ENCODE data around the gene MRI1. TPM values are rescaled to one million over a fixed set of nuclear protein-coding genes. Genes with fewer than 3 reads are reported as not detected.
"Not testable (repeated sequence)": the region's sequence is repeated elsewhere in the genome, so short reads cannot be mapped to it uniquely, and the experiment has no call there.

MRI1 gene
- total RNA-seq, 2 experiments from 2014 or later = 35.9 to 39.9 TPM

- DNase-seq (no peak), ATAC-seq (no peak)
- CTCF ChIA-PET = interaction anchor here (1.2 kb wide), 2 partner anchors 9 to 84 kb away, joined by 3 read pairs; no protein-coding TSS in a partner anchor
- no peak overlapping the region for H3K4me3 Mint-ChIP-seq
- no peaks in the 10 kb centered on the region for H3K9me3 Mint-ChIP-seq (ENCODE audit: low read depth)
- H3K36me3 Mint-ChIP-seq (ENCODE audit: low read depth) = peaks cover 29% of the 10 kb centered on the region
- no peak overlapping the region for H3K27ac Mint-ChIP-seq
- H3K4me1 Mint-ChIP-seq = peaks cover 33% of the 10 kb centered on the region
- no peaks in the 10 kb centered on the region for H3K27me3 Mint-ChIP-seq
- intact Hi-C loops (cut with DNase I, micrococcal nuclease) = loop anchor here in 1 of 2 experiments (10.0 kb wide), 1 partner anchor 296 kb away; the partner anchor contains the start of gene MISP3
- POLR2A ChIA-PET = interaction anchor here (0.6 kb wide), 2 partner anchors 59 to 85 kb away, joined by 3 to 7 read pairs; no protein-coding TSS in a partner anchor
These were observed 14.1 kb downstream of the MRI1 start for GRCh38 chr19:13778398-13778797.

- Mint-ChIP-seq H3K27me3 (no peaks in the 10 kb centered on the region), H3K4me1 (peaks cover 37% of the 10 kb centered on the region), H3K36me3 (ENCODE audit: low read depth) (peaks cover 29% of the 10 kb centered on the region), H3K27ac (no peak overlapping the region), H3K9me3 (ENCODE audit: low read depth) (no peaks in the 10 kb centered on the region), H3K4me3 (no peak overlapping the region)
- ATAC-seq = no peak
- intact Hi-C loops (cut with DNase I, micrococcal nuclease) = loop anchor here in 1 of 2 experiments (10.0 kb wide), 1 partner anchor 296 kb away; the partner anchor contains the start of gene MISP3
- DNase-seq = no peak
- POLR2A ChIA-PET = interaction anchor here (0.6 kb wide), 2 partner anchors 59 to 84 kb away, joined by 3 to 7 read pairs; no protein-coding TSS in a partner anchor
- CTCF ChIA-PET = interaction anchor here (1.2 kb wide), 2 partner anchors 9 to 83 kb away, joined by 3 read pairs; no protein-coding TSS in a partner anchor
These were observed 14.5 kb downstream of the MRI1 start for GRCh38 chr19:13778847-13779246.

DNA sequence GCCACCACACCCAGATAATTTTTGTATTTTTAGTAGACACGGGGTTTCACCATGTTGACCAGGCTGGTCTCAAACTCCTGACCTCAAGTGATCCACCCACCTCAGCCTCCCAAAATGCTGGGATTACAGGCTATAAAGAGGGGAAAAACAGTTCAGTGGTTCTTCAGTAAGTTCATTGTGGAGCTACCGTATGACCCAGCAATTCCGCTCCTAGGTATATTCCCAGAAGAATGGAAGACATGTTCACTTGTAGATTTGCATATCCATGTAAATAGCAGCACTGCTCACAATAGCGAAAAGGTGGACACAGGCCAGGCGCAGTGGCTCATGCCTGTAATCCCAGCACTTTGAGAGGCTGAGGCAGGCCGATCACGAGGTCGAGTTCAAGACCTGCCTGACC lies 15.5 kb downstream of the MRI1 start:
- ATAC-seq; CTCF ChIA-PET; H3K4me3 Mint-ChIP-seq; H3K27ac Mint-ChIP-seq; H3K9me3 Mint-ChIP-seq (ENCODE audit: low read depth); H3K27me3 Mint-ChIP-seq; DNase-seq: not testable (repeated sequence)
- peaks cover 35% of the 10 kb centered on the region for H3K4me1 Mint-ChIP-seq
- H3K36me3 Mint-ChIP-seq (ENCODE audit: low read depth) = peaks cover 29% of the 10 kb centered on the region
- intact Hi-C loops (cut with DNase I, micrococcal nuclease) = loop anchor here in 1 of 2 experiments (10.0 kb wide), 1 partner anchor 295 kb away; the partner anchor contains the start of gene MISP3
- POLR2A ChIA-PET = interaction anchor here (0.6 kb wide), 1 partner anchor 15 kb away, joined by 4 read pairs; no protein-coding TSS in a partner anchor

DNA sequence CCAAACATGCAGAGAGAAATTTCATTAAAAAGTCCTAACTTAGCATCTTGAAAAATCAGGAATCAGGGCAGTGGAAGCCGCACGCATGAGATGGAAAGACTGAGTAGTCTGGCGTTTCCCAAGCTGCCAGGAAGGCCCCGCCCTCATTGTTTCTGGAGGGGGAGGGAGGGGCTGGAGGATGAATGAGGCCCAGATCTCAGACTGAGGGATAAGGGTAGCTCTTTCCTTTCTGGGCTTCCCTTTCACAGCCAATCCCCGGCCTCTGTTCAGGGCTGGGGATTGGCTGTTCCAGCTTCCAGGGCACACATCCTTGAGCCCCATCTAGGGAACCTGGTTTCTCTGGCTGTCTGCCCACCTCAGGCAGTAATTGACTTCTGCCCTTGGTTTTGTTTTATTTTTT lies 17.2 kb downstream of the MRI1 start:
- CTCF ChIA-PET = interaction anchor here (0.7 kb wide), 1 partner anchor 68 kb away, joined by 4 read pairs; no protein-coding TSS in a partner anchor
- no peaks in the 10 kb centered on the region for H3K9me3 Mint-ChIP-seq (ENCODE audit: low read depth)
- ATAC-seq (no peak), DNase-seq (peak; percentile 60)
- H3K4me1 Mint-ChIP-seq = peaks cover 31% of the 10 kb centered on the region
- no peak overlapping the region for H3K4me3 Mint-ChIP-seq
- POLR2A ChIA-PET = no interaction called here
- intact Hi-C loops (cut with DNase I, micrococcal nuclease) = no loop called here
- H3K27me3 Mint-ChIP-seq = no peaks in the 10 kb centered on the region
- H3K36me3 Mint-ChIP-seq (ENCODE audit: low read depth) = peaks cover 16% of the 10 kb centered on the region
- no peak overlapping the region for H3K27ac Mint-ChIP-seq

GRCh38 chr19:13782537-13782936 lies 18.2 kb downstream of the MRI1 start:
- H3K27me3 Mint-ChIP-seq = no peaks in the 10 kb centered on the region
- H3K36me3 Mint-ChIP-seq (ENCODE audit: low read depth) = peaks cover 14% of the 10 kb centered on the region
- peak overlapping the region; percentile 37 for H3K27ac Mint-ChIP-seq
- ATAC-seq = no peak
- intact Hi-C loops (cut with DNase I, micrococcal nuclease) = no loop called here
- H3K9me3 Mint-ChIP-seq (ENCODE audit: low read depth) = no peaks in the 10 kb centered on the region
- peaks cover 35% of the 10 kb centered on the region for H3K4me1 Mint-ChIP-seq
- H3K4me3 Mint-ChIP-seq = no peak overlapping the region
- DNase-seq = no peak
- ChIA-PET CTCF (interaction anchor here (0.7 to 8.4 kb wide), 2 partner anchors 67 to 79 kb away, joined by 4 to 105 read pairs; no protein-coding TSS in a partner anchor), POLR2A (interaction anchor here (1.5 to 2.5 kb wide), 2 partner anchors 64 to 80 kb away, joined by 4 to 8 read pairs; no protein-coding TSS in a partner anchor)

DNA sequence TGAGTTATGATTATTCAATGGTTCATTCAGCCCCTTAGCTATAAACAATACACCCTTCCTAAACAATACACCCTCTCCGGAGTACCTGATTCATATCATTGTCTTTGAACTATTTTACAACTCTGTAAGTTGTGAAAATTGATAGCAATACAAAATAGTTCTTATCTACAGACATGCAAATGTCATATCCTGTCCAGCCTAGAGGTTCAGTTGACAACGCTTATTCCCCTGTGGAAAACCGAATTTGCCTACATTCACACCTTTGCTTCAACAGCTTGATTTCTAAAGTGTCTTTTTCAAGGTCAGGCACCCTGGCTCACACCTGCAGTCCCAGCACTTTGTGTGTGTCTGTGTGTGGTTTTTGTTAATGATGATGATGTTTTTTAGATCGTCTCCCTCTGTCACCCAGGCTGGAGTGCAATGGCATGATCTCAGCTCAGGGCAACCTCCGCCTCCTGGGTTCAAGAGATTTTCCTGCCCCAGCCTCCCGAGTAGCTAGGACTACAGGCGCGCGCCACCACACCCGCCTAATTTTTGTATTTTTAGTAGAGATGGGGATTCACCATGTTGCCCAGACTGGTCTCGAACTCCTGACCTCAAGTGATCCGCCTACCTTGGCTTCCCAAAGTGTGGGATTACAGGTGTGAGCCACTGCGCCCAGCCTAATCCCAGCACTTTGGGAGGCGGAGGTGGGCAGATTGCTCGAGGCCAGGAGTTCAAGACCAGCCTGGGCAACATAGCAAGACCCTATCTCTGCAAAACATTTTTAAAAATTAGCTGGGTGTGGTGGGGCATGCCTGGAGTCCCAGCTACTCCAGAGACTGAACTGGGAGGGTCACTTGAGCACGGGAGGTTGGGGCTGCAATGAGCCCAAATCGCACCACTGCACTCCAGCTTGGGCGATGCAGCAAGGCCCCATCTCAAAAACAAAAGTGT lies 19.5 kb downstream of the MRI1 start:
- intact Hi-C loops (cut with DNase I, micrococcal nuclease) = loop anchor here in 1 of 2 experiments (1.0 to 2.0 kb wide), 2 partner anchors 49 to 187 kb away; no protein-coding TSS in a partner anchor
- Mint-ChIP-seq H3K27ac (peak overlapping the region; percentile 43), H3K4me1 (peaks cover 41% of the 10 kb centered on the region), H3K27me3 (no peaks in the 10 kb centered on the region), H3K4me3 (no peak overlapping the region), H3K9me3 (ENCODE audit: low read depth) (no peaks in the 10 kb centered on the region), H3K36me3 (ENCODE audit: low read depth) (peaks cover 7% of the 10 kb centered on the region)
- ChIA-PET CTCF (interaction anchor here (0.6 to 8.4 kb wide), 13 partner anchors 9 to 1519 kb away, joined by 3 to 105 read pairs (median 3); partner anchors contain the start of gene C19orf53), POLR2A (interaction anchor here (1.1 to 2.5 kb wide), 3 partner anchors 9 to 79 kb away, joined by 3 to 8 read pairs (median 4); partner anchors contain the start of gene C19orf53)
- ATAC-seq (no peak), DNase-seq (no peak)

DNA sequence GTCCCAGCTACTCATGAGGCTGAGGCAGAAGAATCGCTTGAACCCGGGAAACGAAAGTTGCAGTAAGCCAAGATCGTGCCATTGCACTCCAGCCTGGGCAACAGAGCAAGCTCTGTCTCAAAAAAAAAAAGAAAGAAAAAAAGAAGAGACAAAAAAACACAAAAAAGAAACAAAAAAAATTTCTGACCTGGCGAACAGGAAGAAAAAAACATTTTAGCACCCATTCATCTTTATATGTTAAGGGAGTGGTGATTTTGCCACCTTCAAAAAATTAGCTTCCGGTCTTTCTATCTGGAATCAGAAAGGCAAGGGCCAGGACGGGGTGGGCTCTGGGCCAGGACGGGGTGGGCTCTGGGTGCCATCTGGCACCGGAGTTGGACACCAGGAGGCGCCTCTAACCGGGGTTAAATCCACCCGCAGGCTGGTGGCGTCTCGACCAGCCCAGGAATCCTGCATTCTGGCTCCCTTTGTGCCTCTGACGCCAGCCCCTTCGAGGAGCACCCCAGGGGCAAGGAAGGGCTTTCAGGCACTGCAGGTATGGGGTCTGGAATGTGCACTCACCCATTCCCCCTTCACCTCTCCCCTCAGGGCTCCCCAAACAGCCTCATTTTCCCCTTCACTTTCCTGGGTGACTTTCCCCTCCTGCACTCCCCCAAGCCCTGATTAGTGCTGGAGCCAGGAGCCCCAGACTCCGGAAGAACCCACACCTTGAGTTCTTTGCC lies 20.6 kb downstream of the MRI1 start:
- peaks cover 45% of the 10 kb centered on the region for H3K4me1 Mint-ChIP-seq
- CTCF ChIA-PET = interaction anchor here (0.5 to 8.4 kb wide), 13 partner anchors 10 to 1518 kb away, joined by 3 to 105 read pairs (median 3); partner anchors contain the start of gene C19orf53

GRCh38 chr19:13788991-13789390 lies 24.7 kb downstream of the MRI1 start:
- peak; percentile 33 for DNase-seq
- peak; percentile 18 for ATAC-seq
- peak overlapping the region; percentile 76 for H3K27ac Mint-ChIP-seq
- POLR2A ChIA-PET = interaction anchor here (0.6 kb wide), 1 partner anchor 73 kb away, joined by 3 read pairs; no protein-coding TSS in a partner anchor
- no peaks in the 10 kb centered on the region for H3K9me3 Mint-ChIP-seq (ENCODE audit: low read depth)
- H3K4me3 Mint-ChIP-seq = no peak overlapping the region
- no peaks in the 10 kb centered on the region for H3K36me3 Mint-ChIP-seq (ENCODE audit: low read depth)
- CTCF ChIA-PET = interaction anchor here (0.8 to 8.4 kb wide), 5 partner anchors 14 to 282 kb away, joined by 3 to 105 read pairs (median 6); partner anchors contain the start of genes C19orf53 and MRI1
- H3K4me1 Mint-ChIP-seq = peaks cover 29% of the 10 kb centered on the region
- H3K27me3 Mint-ChIP-seq = no peaks in the 10 kb centered on the region
- intact Hi-C loops (cut with DNase I, micrococcal nuclease) = no loop called here

More for the DNA sequence above, 20.6 kb downstream of the MRI1 start:
- H3K27ac Mint-ChIP-seq = peak overlapping the region; percentile 66
- intact Hi-C loops (cut with DNase I, micrococcal nuclease) = loop anchor here (1.0 to 2.0 kb wide), 3 partner anchors 48 to 188 kb away; no protein-coding TSS in a partner anchor
- no peaks in the 10 kb centered on the region for H3K27me3 Mint-ChIP-seq
- no peaks in the 10 kb centered on the region for H3K9me3 Mint-ChIP-seq (ENCODE audit: low read depth)
- ATAC-seq (peak; percentile 84), DNase-seq (peak; percentile 88)
- POLR2A ChIA-PET = interaction anchor here (1.0 to 2.5 kb wide), 3 partner anchors 11 to 78 kb away, joined by 3 to 8 read pairs (median 3); partner anchors contain the start of gene C19orf53
- no peaks in the 10 kb centered on the region for H3K36me3 Mint-ChIP-seq (ENCODE audit: low read depth)
- peak overlapping the region; percentile 31 for H3K4me3 Mint-ChIP-seq

DNA sequence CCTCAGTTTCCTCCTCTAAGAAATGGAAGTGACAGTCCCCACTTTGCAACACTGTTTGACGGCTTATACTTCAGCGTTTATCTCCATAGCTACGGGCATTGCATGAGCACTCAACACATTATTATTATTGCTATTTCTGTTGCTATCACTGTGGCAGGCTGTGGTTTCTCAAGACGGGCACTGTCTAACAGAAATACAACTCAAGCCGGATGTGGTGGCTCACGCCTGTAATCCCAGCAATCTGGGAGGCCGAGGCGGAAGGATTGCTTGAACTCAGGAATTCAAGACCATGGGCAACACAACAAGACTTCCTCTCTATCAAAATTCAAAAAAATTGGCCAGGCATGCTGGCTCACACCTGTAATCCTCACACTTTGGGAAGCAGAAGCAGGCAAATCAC lies 26.0 kb downstream of the MRI1 start:
- Mint-ChIP-seq H3K4me1 (peaks cover 27% of the 10 kb centered on the region), H3K9me3 (ENCODE audit: low read depth) (no peaks in the 10 kb centered on the region), H3K36me3 (ENCODE audit: low read depth) (no peaks in the 10 kb centered on the region), H3K4me3 (no peak overlapping the region), H3K27me3 (no peaks in the 10 kb centered on the region), H3K27ac (no peak overlapping the region)
- intact Hi-C loops (cut with DNase I, micrococcal nuclease) = no loop called here
- DNase-seq (no peak), ATAC-seq (no peak)
- ChIA-PET CTCF (interaction anchor here (1.0 to 8.4 kb wide), 2 partner anchors 71 to 346 kb away, joined by 3 to 105 read pairs; partner anchors contain the start of gene ASF1B), POLR2A (interaction anchor here (0.5 kb wide), 1 partner anchor 72 kb away, joined by 3 read pairs; no protein-coding TSS in a partner anchor)

DNA sequence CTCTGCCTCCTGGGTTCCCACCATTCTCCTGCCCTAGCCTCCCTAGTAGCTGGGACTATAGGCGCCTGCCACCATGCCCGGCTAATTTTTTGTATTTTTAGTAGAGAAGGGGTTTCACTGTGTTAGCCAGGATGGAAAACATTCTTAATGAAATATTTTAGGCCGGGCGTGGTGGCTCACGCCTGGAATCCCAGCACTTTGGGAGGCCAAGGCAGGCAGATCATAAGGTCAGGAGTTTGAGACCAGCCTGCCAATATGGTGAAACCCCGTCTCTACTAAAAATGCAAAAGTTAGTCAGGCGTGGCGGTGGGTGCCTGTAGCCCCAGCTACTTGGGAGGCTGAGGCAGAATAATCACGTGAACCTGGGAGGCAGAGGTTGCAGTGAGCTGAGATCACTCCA lies 29.0 kb downstream of the MRI1 start:
- H3K27me3 Mint-ChIP-seq; H3K27ac Mint-ChIP-seq; DNase-seq; H3K9me3 Mint-ChIP-seq (ENCODE audit: low read depth); intact Hi-C loops (cut with DNase I, micrococcal nuclease); ATAC-seq; H3K36me3 Mint-ChIP-seq (ENCODE audit: low read depth): not testable (repeated sequence)
- POLR2A ChIA-PET = interaction anchor here (0.6 kb wide), 2 partner anchors 185 to 894 kb away, joined by 3 to 4 read pairs; no protein-coding TSS in a partner anchor
- H3K4me1 Mint-ChIP-seq = peaks cover 30% of the 10 kb centered on the region
- CTCF ChIA-PET = interaction anchor here (0.8 kb wide), 1 partner anchor 43 kb away, joined by 3 read pairs; no protein-coding TSS in a partner anchor
- H3K4me3 Mint-ChIP-seq = peak overlapping the region; percentile 96
